OCI-LY3 (cell line): ENCODE measurements around the gene HOXC6.
A peak's percentile ranks its signal among the peaks of the same experiment; 100 is the strongest.

Experiments used
- CTCF ChIP-seq: fragments of 200-600, 300-600 bp; sonication (generic); IDR thresholded peaks from 2 replicates; pipeline ENCODE4 v1.5.1; 2014; ENCODE audit warnings: antibody characterized with exemption, low read length, low read depth
- EZH2phosphoT487 ChIP-seq: fragments of 200-600 bp; shearing (Covaris generic); IDR thresholded peaks from 2 replicates; pipeline ENCODE4 v1.6.1; 2018; ENCODE audit warnings: antibody characterized with exemption, mixed run types, low read depth

- TF ChIP-seq EZH2phosphoT487 (no peak), CTCF (peak; percentile 44)
These were observed 46.3 kb upstream of the HOXC6 start for GRCh38 chr12:53981634-53982565.
